Kidney glomerular epithelial cell (primary cell): ENCODE results near the gene FANCC.
A peak's percentile ranks its signal among the peaks of the same experiment; 100 is the strongest.

ENCODE experiments used
- DNase-seq: peaks from one replicate; lab custom pipeline; 2025; lab: John Stamatoyannopoulos, UW

FANCC gene

GRCh38 chr9:95120781-95121370 lies 196.6 kb downstream of the FANCC start:
- DNase-seq, result no peak

- DNase-seq, result no peak
These were observed 198.9 kb downstream of the FANCC start for GRCh38 chr9:95118596-95118995.

DNA sequence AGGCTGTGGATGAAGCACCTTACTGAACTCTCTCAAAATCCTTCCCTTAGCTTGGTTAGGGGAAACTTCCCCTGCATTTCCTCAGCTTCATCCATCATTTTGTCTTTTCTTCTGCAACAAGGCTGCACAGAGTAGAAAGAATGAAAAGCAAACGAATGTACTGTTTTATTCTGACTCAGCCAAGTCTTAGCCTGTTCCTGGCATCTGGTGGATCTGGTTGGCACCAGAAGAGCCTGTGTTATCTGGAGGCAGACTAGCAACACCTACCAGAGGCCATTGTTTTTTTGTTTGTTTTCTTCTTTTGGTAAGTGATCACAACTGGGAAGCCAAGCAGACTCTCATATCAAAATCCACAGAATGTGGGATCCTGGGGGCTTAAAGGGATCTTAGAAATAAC lies 200.7 kb downstream of the FANCC start:
- DNase-seq, result no peak

- peak; percentile 2 for DNase-seq
These were observed 201.3 kb downstream of the FANCC start for GRCh38 chr9:95116002-95116807.

DNA sequence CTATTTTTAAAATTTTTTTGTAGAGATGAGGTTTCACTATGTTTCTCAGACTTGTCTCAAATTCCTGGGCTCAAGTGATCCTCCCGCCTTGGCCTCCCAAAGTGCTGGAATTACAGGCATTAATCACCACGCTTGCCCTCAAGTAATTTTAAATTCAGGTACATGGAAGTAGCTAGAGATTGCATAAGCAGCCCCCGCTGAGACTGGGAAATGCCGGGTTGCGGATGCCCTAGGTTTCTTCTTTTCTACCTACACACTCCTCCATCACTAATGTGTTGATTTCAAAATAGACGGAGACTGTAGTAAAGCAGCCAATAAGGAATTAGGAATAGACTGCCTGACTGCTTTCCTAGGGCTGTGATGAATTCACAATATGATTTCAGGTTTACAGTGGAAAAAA lies 202.4 kb downstream of the FANCC start:
- no peak for DNase-seq

GRCh38 chr9:95112436-95113280 lies 204.9 kb downstream of the FANCC start:
- no peak for DNase-seq

DNA sequence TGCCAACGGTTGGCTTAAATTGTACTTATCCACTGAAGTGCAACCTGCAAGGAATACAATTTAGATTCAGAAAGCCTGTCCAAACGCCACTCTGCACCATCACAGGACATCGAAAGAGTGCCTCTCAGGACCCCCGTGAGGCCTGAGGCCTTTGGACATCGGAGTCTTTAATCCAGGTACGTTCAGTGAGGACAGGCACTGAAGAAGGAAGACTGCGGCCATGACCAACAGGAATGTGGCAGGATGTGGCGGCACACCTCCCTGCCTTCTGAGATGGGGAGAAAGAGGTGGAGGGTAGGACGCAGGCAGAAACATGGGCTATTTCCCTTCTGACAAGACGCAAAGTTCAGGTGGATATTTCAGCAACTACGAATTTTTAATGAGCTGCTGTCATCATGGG lies 205.8 kb downstream of the FANCC start:
- no peak for DNase-seq

DNA sequence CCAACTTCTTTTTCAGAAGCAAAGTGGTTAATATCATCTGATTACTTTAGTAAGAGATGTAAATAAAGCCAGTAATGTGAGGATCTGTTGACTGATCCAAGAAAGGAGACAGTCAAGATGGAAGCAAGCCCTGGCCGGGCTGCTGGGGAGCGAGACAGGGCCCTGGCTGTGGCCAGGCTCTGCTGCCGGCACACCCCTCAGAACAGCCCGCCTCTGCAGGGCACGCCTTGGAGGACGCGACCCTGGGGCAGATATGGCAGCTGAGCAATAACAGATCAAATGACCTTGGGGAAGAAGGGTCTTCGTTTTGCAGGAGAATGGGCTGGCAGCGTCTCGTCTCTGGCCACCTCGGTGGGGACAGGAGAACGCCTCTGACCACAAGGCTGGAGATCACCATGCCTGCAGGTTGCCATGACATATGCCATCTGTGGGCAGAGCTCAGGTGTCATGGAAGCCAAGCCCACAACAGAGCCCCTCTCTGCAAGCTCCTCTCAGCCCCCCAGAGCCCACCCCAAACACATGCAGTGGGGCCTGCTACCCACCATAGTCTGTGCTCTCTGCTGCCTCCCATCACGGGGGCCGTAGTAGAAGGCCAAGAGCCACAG lies 206.5 kb downstream of the FANCC start:
- DNase-seq, result no peak

DNA sequence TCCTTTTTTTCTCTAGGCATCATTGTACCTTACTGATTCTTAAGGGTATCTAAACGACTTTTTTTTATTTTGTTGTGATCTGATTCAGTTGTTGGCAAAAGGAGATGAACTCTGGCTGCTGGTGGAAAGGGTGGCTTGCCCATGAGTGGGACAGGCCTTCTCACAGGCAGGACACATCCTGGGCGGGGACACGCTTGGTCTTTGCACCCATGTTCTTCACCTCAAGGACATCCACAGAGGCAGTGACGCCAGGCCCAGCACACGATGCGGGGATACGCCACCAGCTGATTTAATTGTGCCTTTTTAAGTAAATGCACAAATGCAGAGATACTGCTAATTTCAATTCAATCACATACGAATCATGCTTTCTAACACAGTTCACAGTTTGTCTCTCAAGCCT lies 208.1 kb downstream of the FANCC start:
- no peak for DNase-seq

GRCh38 chr9:95108777-95109176 lies 208.7 kb downstream of the FANCC start:
- DNase-seq, result no peak

DNA sequence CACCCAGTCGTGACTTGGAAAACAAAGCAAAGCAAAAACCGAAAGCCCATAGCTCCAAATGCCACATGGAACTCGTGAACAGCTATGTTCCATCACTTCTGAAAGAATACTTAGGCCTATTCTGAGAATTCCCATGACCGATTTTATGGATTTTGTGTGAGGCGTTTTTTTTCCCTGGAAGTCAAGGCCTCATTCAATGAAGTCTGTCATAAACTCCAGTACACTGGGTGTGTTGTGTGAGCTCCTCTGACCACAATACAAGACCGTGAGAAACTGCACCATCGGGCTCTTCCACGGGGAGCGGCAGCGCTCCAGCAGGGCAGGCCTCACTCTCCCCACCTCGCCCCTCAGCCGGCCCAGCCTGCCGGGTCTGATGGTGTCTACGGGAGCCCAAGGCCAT lies 209.5 kb downstream of the FANCC start:
- no peak for DNase-seq

GRCh38 chr9:95107001-95107749 lies 210.3 kb downstream of the FANCC start:
- peak; percentile 37 for DNase-seq

DNA sequence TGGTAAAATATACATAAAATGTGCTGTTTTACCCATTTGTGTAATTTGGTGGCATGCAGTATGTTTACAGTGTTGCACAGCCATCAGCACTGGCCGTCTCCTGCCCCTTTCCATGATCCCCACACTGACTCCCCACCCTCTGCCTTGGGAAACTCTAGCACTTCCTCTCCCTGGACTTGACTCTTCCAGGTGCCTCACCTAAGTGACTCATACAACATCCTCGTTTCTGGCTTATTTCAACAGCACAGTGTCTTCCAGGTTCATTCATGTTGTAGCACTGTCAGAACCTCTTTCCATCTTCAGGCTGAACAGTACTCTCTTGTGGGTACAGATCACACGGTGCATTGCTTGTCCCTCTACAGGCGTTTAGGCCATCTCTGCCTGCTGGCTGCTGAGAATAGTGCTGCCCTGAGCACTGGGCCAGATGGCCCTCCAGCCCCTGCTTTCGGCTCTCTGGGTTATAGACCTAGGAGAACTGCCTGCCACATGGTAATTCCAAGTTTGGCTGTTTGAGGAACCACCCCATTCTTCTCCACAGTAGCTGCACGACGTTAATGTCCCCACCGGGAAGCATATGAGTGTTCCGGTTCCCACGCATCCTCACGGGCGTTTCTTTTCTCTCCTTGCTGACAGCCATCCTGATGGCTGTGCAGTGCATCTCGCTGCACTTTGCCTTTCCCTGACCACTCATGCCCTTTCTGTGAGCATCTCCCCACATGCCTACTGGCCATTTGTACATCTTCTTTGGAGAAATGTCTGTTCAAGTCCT lies 211.8 kb downstream of the FANCC start:
- DNase-seq, result no peak

DNA sequence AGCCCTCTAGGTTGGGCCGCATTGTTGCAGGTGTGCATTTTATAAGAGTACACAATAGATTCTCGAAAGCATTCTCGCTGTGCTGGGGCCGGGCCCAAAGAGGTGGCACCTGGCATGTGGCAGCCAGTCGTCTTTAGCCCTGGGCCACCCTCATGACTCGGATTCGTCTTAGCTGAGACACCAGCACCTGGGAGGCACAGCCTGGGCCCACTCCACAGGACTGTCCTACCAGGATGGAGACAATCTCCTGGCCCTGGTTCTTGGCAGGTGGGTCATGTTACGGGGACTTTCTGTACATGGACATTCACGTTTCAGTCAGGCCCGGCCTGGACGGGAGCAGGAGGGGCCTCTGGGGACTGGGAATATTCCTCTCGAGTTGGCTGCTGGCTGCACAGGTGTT lies 212.5 kb downstream of the FANCC start:
- DNase-seq, result no peak

DNA sequence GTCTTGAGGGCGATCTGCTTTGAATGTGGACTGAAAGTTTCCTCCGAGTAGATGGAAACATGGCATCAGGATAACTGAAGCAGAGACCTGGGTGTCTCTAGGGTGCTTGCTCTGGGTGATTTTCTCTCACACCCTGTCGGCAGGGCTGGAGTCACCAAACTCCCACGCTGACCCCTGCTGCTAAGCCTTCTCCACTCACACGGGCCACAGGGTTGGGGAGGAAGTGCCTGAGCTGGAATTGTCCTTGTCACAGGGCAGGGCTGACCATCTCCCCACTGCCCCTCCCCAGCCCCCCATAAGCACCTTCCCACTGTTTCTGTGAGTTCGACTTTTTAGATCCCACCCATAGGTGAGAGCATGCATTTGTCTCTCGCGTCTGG lies 212.9 kb downstream of the FANCC start:
- DNase-seq, result no peak

- DNase-seq, result no peak
These were observed 213.5 kb downstream of the FANCC start for GRCh38 chr9:95103871-95104580.

- DNase-seq, result no peak
These were observed 214.2 kb downstream of the FANCC start for GRCh38 chr9:95103281-95103771.

GRCh38 chr9:95102572-95102971 lies 214.9 kb downstream of the FANCC start:
- no peak for DNase-seq

DNA sequence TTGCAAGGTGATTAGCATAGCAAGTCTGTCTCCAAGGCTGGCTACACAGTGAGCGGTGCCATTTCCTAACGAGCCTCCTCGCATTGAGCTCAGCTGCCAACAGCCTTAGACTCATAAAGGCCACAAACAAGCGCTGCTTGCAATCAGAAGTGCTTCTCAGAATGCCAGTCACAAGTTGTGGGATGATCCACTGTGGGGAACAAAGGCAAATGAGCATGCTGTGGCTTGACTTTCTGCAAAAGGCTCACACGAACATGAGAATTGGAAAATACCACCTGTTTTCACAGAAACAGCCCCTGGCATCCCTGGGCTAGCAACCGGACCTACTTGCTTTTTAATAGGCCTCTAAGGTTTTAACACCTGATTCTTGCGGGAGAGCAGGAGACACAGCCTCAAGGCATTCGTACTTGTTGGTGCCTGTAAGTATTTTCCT lies 215.5 kb downstream of the FANCC start:
- DNase-seq, result no peak

DNA sequence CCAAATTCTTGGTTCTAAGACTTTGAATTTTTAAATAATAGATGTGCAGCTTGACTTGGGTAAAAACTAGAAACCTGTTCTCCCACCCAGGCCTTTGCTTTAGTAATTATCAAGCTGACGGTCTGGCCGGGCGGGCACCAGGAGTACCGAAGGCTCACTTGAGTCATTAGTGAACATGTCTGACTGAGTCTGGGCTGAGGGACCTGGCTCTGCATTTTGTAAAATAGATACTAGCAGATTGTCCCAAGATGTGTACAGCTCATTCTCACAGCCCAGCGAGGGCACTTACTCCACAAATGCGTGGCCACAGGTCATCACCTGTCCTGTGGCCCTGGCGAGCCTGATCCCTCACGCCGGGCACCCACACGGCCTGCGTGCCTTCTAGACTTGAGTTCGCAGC lies 216.2 kb downstream of the FANCC start:
- DNase-seq, result no peak
